ENCODE measurements around the gene SLC25A21. TPM values are rescaled to one million over a fixed set of nuclear protein-coding genes. Genes with fewer than 3 reads are reported as not detected.

SLC25A21 gene
- total RNA-seq, 2 experiments from 2014 or later, result not detected

DNA sequence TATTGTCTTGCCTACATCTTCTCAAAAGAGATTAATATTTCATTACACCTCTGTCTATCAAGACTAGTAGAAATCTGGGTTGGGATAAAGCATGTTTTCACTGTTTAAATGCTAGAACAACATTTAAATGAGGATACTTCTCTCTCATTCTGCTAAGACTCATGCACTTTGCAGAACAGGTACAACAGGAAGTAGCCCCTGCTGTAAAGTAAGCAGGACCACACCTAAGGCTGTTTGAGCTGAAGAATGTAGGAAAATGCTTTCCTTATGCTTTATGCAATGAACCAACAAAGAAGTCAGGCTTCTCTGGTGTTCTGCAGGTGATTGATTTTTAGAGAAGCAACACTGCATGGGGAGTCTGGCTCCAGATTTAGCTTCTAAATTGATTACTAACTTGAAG, 421.3 kb downstream of the SLC25A21 start:
- DNase-seq (no peak), ATAC-seq (ENCODE audit: poor library complexity) (no peak)
- no peaks in the 10 kb centered on the region for H3K36me3 Mint-ChIP-seq (ENCODE audit: low read depth)
- Histone ChIP-seq H3K36me3 (ENCODE audit: insufficient read depth, low read length) (no peaks in the 10 kb centered on the region), H3K27me3 (ENCODE audit: control insufficient read depth in 1 of 2, insufficient read depth in 2 of 2, low read length in 2 of 2) (no peaks in the 10 kb centered on the region), H3K27ac (ENCODE audit: low read depth in 1 of 2, low read length in 2 of 2) (no peak overlapping the region), H3K9me3 (ENCODE audit: control insufficient read depth in 1 of 2, insufficient read depth in 1 of 2, low read length in 2 of 2) (peaks cover 4 to 5% of the 10 kb centered on the region in 2 experiments), H3K4me1 (ENCODE audit: insufficient read depth, low read length) (no peaks in the 10 kb centered on the region), H3K4me3 (ENCODE audit: low read length) (no peak overlapping the region)
- no peak overlapping the region for H3K27ac Mint-ChIP-seq
- intact Hi-C loops (cut with DNase I, micrococcal nuclease), result no loop called here
- ChIA-PET CTCF (no interaction called here), POLR2A (no interaction called here)
- H3K4me3 Mint-ChIP-seq, result no peak overlapping the region
- H3K9me3 Mint-ChIP-seq, result peaks cover 9% of the 10 kb centered on the region
- H3K27me3 Mint-ChIP-seq, result no peaks in the 10 kb centered on the region
- no peak for TF ChIP-seq CTCF (IDR thresholded peaks at IDR 0.05)
- no peaks in the 10 kb centered on the region for H3K4me1 Mint-ChIP-seq (ENCODE audit: low read depth)

- Mint-ChIP-seq H3K9me3 (peaks cover 12% of the 10 kb centered on the region), H3K36me3 (ENCODE audit: low read depth) (no peaks in the 10 kb centered on the region), H3K4me3 (no peak overlapping the region), H3K27me3 (no peaks in the 10 kb centered on the region), H3K27ac (no peak overlapping the region), H3K4me1 (ENCODE audit: low read depth) (no peaks in the 10 kb centered on the region)
- DNase-seq (no peak), ATAC-seq (ENCODE audit: poor library complexity) (no peak)
- no peaks in the 10 kb centered on the region for H3K36me3 ChIP-seq (ENCODE audit: insufficient read depth, low read length)
- no peak for TF ChIP-seq CTCF (IDR thresholded peaks at IDR 0.05)
- ChIA-PET POLR2A (no interaction called here), CTCF (no interaction called here)
- no peaks in the 10 kb centered on the region for H3K27me3 ChIP-seq (ENCODE audit: control insufficient read depth in 1 of 2, insufficient read depth in 2 of 2, low read length in 2 of 2)
- H3K4me1 ChIP-seq (ENCODE audit: insufficient read depth, low read length), result no peaks in the 10 kb centered on the region
- no peak overlapping the region for H3K27ac ChIP-seq (ENCODE audit: low read depth in 1 of 2, low read length in 2 of 2)
- H3K9me3 ChIP-seq (ENCODE audit: control insufficient read depth in 1 of 2, insufficient read depth in 1 of 2, low read length in 2 of 2), result peaks cover 4 to 5% of the 10 kb centered on the region in 2 experiments
- H3K4me3 ChIP-seq (ENCODE audit: low read length), result no peak overlapping the region
- intact Hi-C loops (cut with DNase I, micrococcal nuclease), result no loop called here
Observed at GRCh38 chr14:36750244-36750643, 422.2 kb downstream of the SLC25A21 start.

GRCh38 chr14:36748610-36749213, 423.7 kb downstream of the SLC25A21 start:
- no peak for TF ChIP-seq CTCF (IDR thresholded peaks at IDR 0.05)
- Histone ChIP-seq H3K4me3 (ENCODE audit: low read length) (no peak overlapping the region), H3K36me3 (ENCODE audit: insufficient read depth, low read length) (no peaks in the 10 kb centered on the region), H3K27ac (ENCODE audit: low read depth in 1 of 2, low read length in 2 of 2) (no peak overlapping the region), H3K27me3 (ENCODE audit: control insufficient read depth in 1 of 2, insufficient read depth in 2 of 2, low read length in 2 of 2) (no peaks in the 10 kb centered on the region), H3K9me3 (ENCODE audit: control insufficient read depth in 1 of 2, insufficient read depth in 1 of 2, low read length in 2 of 2) (peaks cover 4 to 5% of the 10 kb centered on the region in 2 experiments), H3K4me1 (ENCODE audit: insufficient read depth, low read length) (no peaks in the 10 kb centered on the region)
- DNase-seq, result no peak
- Mint-ChIP-seq H3K27me3 (no peaks in the 10 kb centered on the region), H3K4me3 (no peak overlapping the region), H3K27ac (no peak overlapping the region), H3K36me3 (ENCODE audit: low read depth) (no peaks in the 10 kb centered on the region), H3K4me1 (ENCODE audit: low read depth) (no peaks in the 10 kb centered on the region), H3K9me3 (peaks cover 18% of the 10 kb centered on the region)
- ATAC-seq (ENCODE audit: poor library complexity), result no peak
- intact Hi-C loops (cut with DNase I, micrococcal nuclease), result no loop called here
- ChIA-PET CTCF (no interaction called here), POLR2A (no interaction called here)

All from CD4-positive, alpha-beta T cell (primary cell).